ENCODE data around the gene BPTF. TPM values are rescaled to one million over a fixed set of nuclear protein-coding genes. Genes with fewer than 3 reads are reported as not detected.
"Not testable (repeated sequence)": the region's sequence is repeated elsewhere in the genome, so short reads cannot be mapped to it uniquely, and the experiment has no call there.

The BPTF gene
- total RNA-seq, 2 experiments from 2014 or later: 77.6 to 109 TPM

- ATAC-seq (peak; percentile 36), DNase-seq (peak; percentile 23)
- Mint-ChIP-seq H3K27me3 (no peaks in the 10 kb centered on the region), H3K27ac (no peak overlapping the region), H3K36me3 (ENCODE audit: low read depth) (peaks cover 40% of the 10 kb centered on the region), H3K9me3 (ENCODE audit: low read depth) (no peaks in the 10 kb centered on the region), H3K4me1 (no peaks in the 10 kb centered on the region), H3K4me3 (no peak overlapping the region)
- ChIA-PET CTCF (interaction anchor here (0.6 to 2.3 kb wide), 16 partner anchors 9 to 520 kb away, joined by 3 to 9 read pairs (median 4); no protein-coding TSS in a partner anchor), POLR2A (no interaction called here)
- intact Hi-C loops (cut with DNase I, micrococcal nuclease): no loop called here
These were observed 117.5 kb downstream of the BPTF start for GRCh38 chr17:67942810-67943209.

GRCh38 chr17:67944035-67944434, 118.7 kb downstream of the BPTF start:
- no peak overlapping the region for H3K27ac Mint-ChIP-seq
- POLR2A ChIA-PET: no interaction called here
- no peaks in the 10 kb centered on the region for H3K4me1 Mint-ChIP-seq
- no peaks in the 10 kb centered on the region for H3K27me3 Mint-ChIP-seq
- H3K36me3 Mint-ChIP-seq (ENCODE audit: low read depth): peaks cover 44% of the 10 kb centered on the region
- no peaks in the 10 kb centered on the region for H3K9me3 Mint-ChIP-seq (ENCODE audit: low read depth)
- CTCF ChIA-PET: interaction anchor here (0.8 to 2.3 kb wide), 4 partner anchors 8 to 66 kb away, joined by 3 to 9 read pairs (median 3); no protein-coding TSS in a partner anchor
- no peak for ATAC-seq
- no peak overlapping the region for H3K4me3 Mint-ChIP-seq
- intact Hi-C loops (cut with DNase I, micrococcal nuclease): no loop called here
- DNase-seq: no peak

- no peaks in the 10 kb centered on the region for H3K9me3 Mint-ChIP-seq (ENCODE audit: low read depth)
- no peak overlapping the region for H3K4me3 Mint-ChIP-seq
- ChIA-PET POLR2A (interaction anchor here (0.6 to 1.1 kb wide), 2 partner anchors 10 to 267 kb away, joined by 3 to 4 read pairs; no protein-coding TSS in a partner anchor), CTCF (interaction anchor here (1.2 kb wide), 1 partner anchor 18 kb away, joined by 3 read pairs; no protein-coding TSS in a partner anchor)
- intact Hi-C loops (cut with DNase I, micrococcal nuclease): loop anchor here in 1 of 2 experiments (5.0 kb wide), 1 partner anchor 144 kb away; no protein-coding TSS in a partner anchor
- no peak overlapping the region for H3K27ac Mint-ChIP-seq
- ATAC-seq (no peak), DNase-seq (no peak)
- H3K36me3 Mint-ChIP-seq (ENCODE audit: low read depth): peaks cover 38% of the 10 kb centered on the region
- H3K4me1 Mint-ChIP-seq: no peaks in the 10 kb centered on the region
- H3K27me3 Mint-ChIP-seq: no peaks in the 10 kb centered on the region
These were observed 121.2 kb downstream of the BPTF start for GRCh38 chr17:67946513-67946912.

GRCh38 chr17:67947325-67947813, 122.1 kb downstream of the BPTF start:
- Mint-ChIP-seq H3K4me3 (no peak overlapping the region), H3K27ac (no peak overlapping the region), H3K27me3 (no peaks in the 10 kb centered on the region), H3K9me3 (ENCODE audit: low read depth) (no peaks in the 10 kb centered on the region), H3K36me3 (ENCODE audit: low read depth) (peaks cover 31% of the 10 kb centered on the region), H3K4me1 (no peaks in the 10 kb centered on the region)
- DNase-seq (no peak), ATAC-seq (no peak)
- intact Hi-C loops (cut with DNase I, micrococcal nuclease): loop anchor here in 1 of 2 experiments (5.0 kb wide), 1 partner anchor 145 kb away; no protein-coding TSS in a partner anchor
- POLR2A ChIA-PET: interaction anchor here (0.6 to 1.1 kb wide), 2 partner anchors 9 to 266 kb away, joined by 3 to 4 read pairs; no protein-coding TSS in a partner anchor
- CTCF ChIA-PET: interaction anchor here (0.7 to 1.2 kb wide), 2 partner anchors 17 to 60 kb away, joined by 3 read pairs; no protein-coding TSS in a partner anchor

- Mint-ChIP-seq H3K36me3 (ENCODE audit: low read depth) (peaks cover 16% of the 10 kb centered on the region), H3K4me1 (no peaks in the 10 kb centered on the region), H3K4me3 (no peak overlapping the region), H3K27me3 (no peaks in the 10 kb centered on the region), H3K9me3 (ENCODE audit: low read depth) (no peaks in the 10 kb centered on the region), H3K27ac (no peak overlapping the region)
- ChIA-PET CTCF (interaction anchor here (1.1 to 1.9 kb wide), 2 partner anchors 9 to 17 kb away, joined by 3 to 4 read pairs; no protein-coding TSS in a partner anchor), POLR2A (no interaction called here)
- intact Hi-C loops (cut with DNase I, micrococcal nuclease): no loop called here
- no peak for DNase-seq
- ATAC-seq: no peak
These were observed 125.6 kb downstream of the BPTF start for GRCh38 chr17:67950945-67951344.

GRCh38 chr17:67959510-67959909, 134.2 kb downstream of the BPTF start:
- intact Hi-C loops (cut with DNase I, micrococcal nuclease): no loop called here
- CTCF ChIA-PET: interaction anchor here (0.7 to 1.1 kb wide), 6 partner anchors 9 to 131 kb away, joined by 3 to 6 read pairs (median 4); no protein-coding TSS in a partner anchor
- Mint-ChIP-seq H3K36me3 (ENCODE audit: low read depth) (peaks cover 21% of the 10 kb centered on the region), H3K4me1 (peaks cover 16% of the 10 kb centered on the region), H3K9me3 (ENCODE audit: low read depth) (no peaks in the 10 kb centered on the region), H3K27me3 (no peaks in the 10 kb centered on the region), H3K4me3 (no peak overlapping the region), H3K27ac (peak overlapping the region; percentile 66)
- POLR2A ChIA-PET: no interaction called here
- DNase-seq (no peak), ATAC-seq (no peak)

GRCh38 chr17:67960276-67960675, 135.0 kb downstream of the BPTF start:
- H3K9me3 Mint-ChIP-seq (ENCODE audit: low read depth); ATAC-seq; H3K4me3 Mint-ChIP-seq; POLR2A ChIA-PET; H3K27me3 Mint-ChIP-seq; DNase-seq: not testable (repeated sequence)
- CTCF ChIA-PET: interaction anchor here (0.8 to 1.1 kb wide), 2 partner anchors 10 to 49 kb away, joined by 3 read pairs; no protein-coding TSS in a partner anchor
- H3K27ac Mint-ChIP-seq: peak overlapping the region; percentile 63
- peaks cover 26% of the 10 kb centered on the region for H3K36me3 Mint-ChIP-seq (ENCODE audit: low read depth)
- intact Hi-C loops (cut with DNase I, micrococcal nuclease): loop anchor here in 1 of 2 experiments (5.0 kb wide), 1 partner anchor 52 kb away; no protein-coding TSS in a partner anchor
- H3K4me1 Mint-ChIP-seq: peaks cover 16% of the 10 kb centered on the region

GRCh38 chr17:67962156-67962555, 136.9 kb downstream of the BPTF start:
- H3K9me3 Mint-ChIP-seq (ENCODE audit: low read depth); DNase-seq; H3K27me3 Mint-ChIP-seq; H3K4me3 Mint-ChIP-seq; POLR2A ChIA-PET: not testable (repeated sequence)
- peaks cover 29% of the 10 kb centered on the region for H3K36me3 Mint-ChIP-seq (ENCODE audit: low read depth)
- H3K4me1 Mint-ChIP-seq: peaks cover 16% of the 10 kb centered on the region
- peak overlapping the region; percentile 85 for H3K27ac Mint-ChIP-seq
- CTCF ChIA-PET: interaction anchor here (0.8 to 1.4 kb wide), 2 partner anchors 21 to 47 kb away, joined by 3 to 10 read pairs; no protein-coding TSS in a partner anchor
- intact Hi-C loops (cut with DNase I, micrococcal nuclease): loop anchor here in 1 of 2 experiments (2.0 to 5.0 kb wide), 3 partner anchors 33 to 501 kb away; no protein-coding TSS in a partner anchor
- peak; percentile 73 for ATAC-seq

- H3K36me3 Mint-ChIP-seq (ENCODE audit: low read depth): peaks cover 29% of the 10 kb centered on the region
- H3K9me3 Mint-ChIP-seq (ENCODE audit: low read depth); H3K4me3 Mint-ChIP-seq; H3K27me3 Mint-ChIP-seq: not testable (repeated sequence)
- H3K27ac Mint-ChIP-seq: peak overlapping the region; percentile 85
- POLR2A ChIA-PET: interaction anchor here (0.5 kb wide), 1 partner anchor 32 kb away, joined by 3 read pairs; no protein-coding TSS in a partner anchor
- peak; percentile 91 for ATAC-seq
- intact Hi-C loops (cut with DNase I, micrococcal nuclease): loop anchor here in 1 of 2 experiments (2.0 to 5.0 kb wide), 3 partner anchors 32 to 500 kb away; no protein-coding TSS in a partner anchor
- H3K4me1 Mint-ChIP-seq: peaks cover 16% of the 10 kb centered on the region
- CTCF ChIA-PET: interaction anchor here (0.8 to 1.6 kb wide), 8 partner anchors 11 to 46 kb away, joined by 3 to 10 read pairs (median 4); partner anchors contain the start of gene C17orf58
- DNase-seq: peak; percentile 86
These were observed 137.9 kb downstream of the BPTF start for GRCh38 chr17:67963145-67963572.

GRCh38 chr17:67970783-67971182, 145.5 kb downstream of the BPTF start:
- POLR2A ChIA-PET: no interaction called here
- peaks cover 12% of the 10 kb centered on the region for H3K36me3 Mint-ChIP-seq (ENCODE audit: low read depth)
- H3K9me3 Mint-ChIP-seq (ENCODE audit: low read depth): no peaks in the 10 kb centered on the region
- DNase-seq: no peak
- H3K27me3 Mint-ChIP-seq: no peaks in the 10 kb centered on the region
- ATAC-seq: no peak
- no peak overlapping the region for H3K4me3 Mint-ChIP-seq
- no peak overlapping the region for H3K27ac Mint-ChIP-seq
- intact Hi-C loops (cut with DNase I, micrococcal nuclease): no loop called here
- CTCF ChIA-PET: no interaction called here
- no peaks in the 10 kb centered on the region for H3K4me1 Mint-ChIP-seq

GRCh38 chr17:67974185-67974584, 148.9 kb downstream of the BPTF start:
- intact Hi-C loops (cut with DNase I, micrococcal nuclease): no loop called here
- CTCF ChIA-PET: interaction anchor here (0.6 to 1.6 kb wide), 3 partner anchors 10 to 44 kb away, joined by 4 to 5 read pairs (median 4); no protein-coding TSS in a partner anchor

More at GRCh38 chr17:67974185-67974584, 148.9 kb downstream of the BPTF start:
- no peak overlapping the region for H3K27ac Mint-ChIP-seq
- ATAC-seq: no peak
- no peaks in the 10 kb centered on the region for H3K9me3 Mint-ChIP-seq (ENCODE audit: low read depth)
- no peaks in the 10 kb centered on the region for H3K27me3 Mint-ChIP-seq
- no peak for DNase-seq
- no peak overlapping the region for H3K4me3 Mint-ChIP-seq
- H3K36me3 Mint-ChIP-seq (ENCODE audit: low read depth): peaks cover 7% of the 10 kb centered on the region
- no peaks in the 10 kb centered on the region for H3K4me1 Mint-ChIP-seq
- POLR2A ChIA-PET: no interaction called here
